Esophagus squamous epithelium (tissue), 5 donors: ENCODE measurements around the gene GINS2. TPM values are rescaled to one million over a fixed set of nuclear protein-coding genes. Genes with fewer than 3 reads are reported as not detected.
A peak's percentile ranks its signal among the peaks of the same experiment; 100 is the strongest.

Experiments used
- DNase-seq: peaks from one replicate; lab custom pipeline; 2025; lab: John Stamatoyannopoulos, UW
- H3K27ac ChIP-seq, 4 donors: fragments of 200-600 bp; sonication (generic); one replicate each; pipeline ENCODE4 v1.5.1; 2016 to 2019; ENCODE audit warnings: mild to moderate bottlenecking in 1 of 4
- H3K27me3 ChIP-seq, 4 donors: fragments of 200-600 bp; sonication (generic); 1 replicate in 3 of 4; 2 replicates in 1 of 4; pipeline versions ENCODE4 v1.5.1 to v1.6.0; 2017 to 2021; ENCODE audit warnings: antibody characterized with exemption in 1 of 4
- H3K36me3 ChIP-seq, 3 donors: fragments of 200-600 bp; sonication (generic); one replicate each; pipeline ENCODE4 v1.5.1; 2016 to 2019
- H3K4me1 ChIP-seq, 3 donors: fragments of 200-600 bp; sonication (generic); one replicate each; pipeline ENCODE4 v1.5.1; 2017 to 2019
- H3K4me3 ChIP-seq, 4 donors: fragments of 200-600 bp; sonication (generic); 1 replicate in 3 of 4; 2 replicates in 1 of 4; pipeline ENCODE4 v1.5.1; 2016 to 2019; ENCODE audit warnings: mild to moderate bottlenecking in 2 of 4, moderate library complexity in 1 of 4
- H3K9me3 ChIP-seq, 3 donors: fragments of 200-600 bp; sonication (generic); one replicate each; pipeline ENCODE4 v1.5.1; 2016 to 2019
- CTCF ChIP-seq, 6 experiments: fragments of 450-650 bp in 4 of 6; fragments of 200-600 bp in 2 of 6; sonication (generic) in 2 of 6; IDR thresholded peaks; one replicate each; pipeline ENCODE4 v1.5.1; 2016 to 2019; ENCODE audit warnings: antibody characterized with exemption in 6 of 6, mild to moderate bottlenecking in 4 of 6, moderate library complexity in 4 of 6
- POLR2A ChIP-seq, 4 donors: fragments of 450-650 bp; IDR thresholded peaks; one replicate each; pipeline ENCODE4 v1.6.1; 2017; ENCODE audit warnings: antibody characterized with exemption in 4 of 4, mild to moderate bottlenecking in 4 of 4, moderate library complexity in 3 of 4
- WGBS, 2 donors: methylation state at CpG; one replicate each; pipeline ENCODE4 v1.1.5; 2018; 5-methylcytosine and 5-hydroxymethylcytosine counted together
- intact Hi-C: fragments of 100-400 bp; cut with DNase I; formaldehyde crosslinking; loops from one replicate; pipeline ENCODE4 v1.15.0; 2022
- total RNA-seq, 4 donors: library from RNA; depleted of rRNA; stranded (reverse); fragments of >200 nt; gene quantifications; one replicate each; pipeline ENCODE4 v1.1.0, GENCODE V29; 2016
- donor health status: DM: yes; HTN: yes; CAD: no.

Gene GINS2
- total RNA-seq, 4 donors from 2014 or later, result 2.5 to 12.6 (median 6.7) TPM

GRCh38 chr16:85673529-85674417, 15.0 kb downstream of the GINS2 start:
- no peaks in the 10 kb centered on the region for H3K27me3 ChIP-seq
- no peak for DNase-seq
- no peak overlapping the region for H3K4me3 ChIP-seq
- H3K9me3 ChIP-seq, result no peaks in the 10 kb centered on the region
- peaks cover 11 to 98% (median 17%) of the 10 kb centered on the region in 3 donors for H3K36me3 ChIP-seq
- intact Hi-C loops, result no loop called here
- peaks cover 0 to 15% (median 8%) of the 10 kb centered on the region in 3 donors for H3K4me1 ChIP-seq
- WGBS, 2 donors, result 52 to 69% methylated on average over 14 to 16 of the region's 19 CpGs
- TF ChIP-seq POLR2A (IDR thresholded peaks at IDR 0.05), result no peak
- no peak for TF ChIP-seq CTCF (IDR thresholded peaks at IDR 0.05)
- peak overlapping the region in 2 of 4 donors; percentile 9 to 60 for H3K27ac ChIP-seq

- Histone ChIP-seq H3K27ac (no peak overlapping the region), H3K4me3 (no peak overlapping the region), H3K27me3 (no peaks in the 10 kb centered on the region), H3K9me3 (no peaks in the 10 kb centered on the region), H3K4me1 (peaks cover 0 to 15% (median 8%) of the 10 kb centered on the region in 3 donors), H3K36me3 (peaks cover 33 to 98% (median 34%) of the 10 kb centered on the region in 3 donors)
- intact Hi-C loops, result no loop called here
- TF ChIP-seq POLR2A (IDR thresholded peaks at IDR 0.05) (no peak), CTCF (IDR thresholded peaks at IDR 0.05) (no peak)
- no peak for DNase-seq
- 92 to 97% methylated on average over 9 to 14 of the region's 14 CpGs for WGBS, 2 donors
Observed at GRCh38 chr16:85670840-85671239, 17.9 kb downstream of the GINS2 start.

- no peak overlapping the region for H3K4me3 ChIP-seq
- intact Hi-C loops, result no loop called here
- 81 to 91% methylated on average over 6 to 9 of the region's 10 CpGs for WGBS, 2 donors
- no peak overlapping the region for H3K27ac ChIP-seq
- peaks cover 51 to 100% (median 53%) of the 10 kb centered on the region in 3 donors for H3K36me3 ChIP-seq
- TF ChIP-seq CTCF (IDR thresholded peaks at IDR 0.05) (no peak), POLR2A (IDR thresholded peaks at IDR 0.05) (no peak)
- H3K9me3 ChIP-seq, result no peaks in the 10 kb centered on the region
- no peaks in the 10 kb centered on the region for H3K27me3 ChIP-seq
- peaks cover 0 to 6% (median 5%) of the 10 kb centered on the region in 3 donors for H3K4me1 ChIP-seq
- DNase-seq, result no peak
Observed at GRCh38 chr16:85668676-85669424, 19.9 kb downstream of the GINS2 start.

- 87 to 94% methylated on average over 8 to 9 of the region's 16 CpGs for WGBS, 2 donors
- TF ChIP-seq CTCF (IDR thresholded peaks at IDR 0.05) (no peak), POLR2A (IDR thresholded peaks at IDR 0.05) (no peak)
- no peaks in the 10 kb centered on the region for H3K27me3 ChIP-seq
- H3K27ac ChIP-seq, result no peak overlapping the region
- peaks cover 60 to 100% (median 61%) of the 10 kb centered on the region in 3 donors for H3K36me3 ChIP-seq
- no peaks in the 10 kb centered on the region for H3K9me3 ChIP-seq
- no peaks in the 10 kb centered on the region for H3K4me1 ChIP-seq
- no peak for DNase-seq
- no peak overlapping the region for H3K4me3 ChIP-seq
- intact Hi-C loops, result no loop called here
Observed at GRCh38 chr16:85667841-85668413, 20.8 kb downstream of the GINS2 start.
